Epithelial cell of esophagus (primary cell): ENCODE measurements around the gene TYW1B.
"Not testable (repeated sequence)": the region's sequence is repeated elsewhere in the genome, so short reads cannot be mapped to it uniquely, and the experiment has no call there.

Experiments
- DNase-seq: peaks from one replicate; pipeline ENCODE4 v3.0.0; 2010; ENCODE audit warnings: low read depth
- H3K4me3 ChIP-seq: 2 replicates; pipeline ENCODE4 v1.5.1; 2011; ENCODE audit warnings: mild to moderate bottlenecking, low read length, control low read depth
- TF ChIP-seq, protein P1 (sequence below): IDR thresholded peaks from 2 replicates; pipeline ENCODE4 v1.5.1; 2011; ENCODE audit warnings: low read depth, mild to moderate bottlenecking, low read length, control low read depth, inconsistent platforms; ENCODE audit not compliant: insufficient read depth; ENCODE audit errors: missing control alignments

The TYW1B gene

GRCh38 chr7:72580142-72580770 is 247.7 kb downstream of the TYW1B start:
- not testable (repeated sequence) for DNase-seq, H3K4me3 ChIP-seq

- H3K4me3 ChIP-seq: no peak overlapping the region
- DNase-seq: no peak
- TF ChIP-seq, protein P1, sequence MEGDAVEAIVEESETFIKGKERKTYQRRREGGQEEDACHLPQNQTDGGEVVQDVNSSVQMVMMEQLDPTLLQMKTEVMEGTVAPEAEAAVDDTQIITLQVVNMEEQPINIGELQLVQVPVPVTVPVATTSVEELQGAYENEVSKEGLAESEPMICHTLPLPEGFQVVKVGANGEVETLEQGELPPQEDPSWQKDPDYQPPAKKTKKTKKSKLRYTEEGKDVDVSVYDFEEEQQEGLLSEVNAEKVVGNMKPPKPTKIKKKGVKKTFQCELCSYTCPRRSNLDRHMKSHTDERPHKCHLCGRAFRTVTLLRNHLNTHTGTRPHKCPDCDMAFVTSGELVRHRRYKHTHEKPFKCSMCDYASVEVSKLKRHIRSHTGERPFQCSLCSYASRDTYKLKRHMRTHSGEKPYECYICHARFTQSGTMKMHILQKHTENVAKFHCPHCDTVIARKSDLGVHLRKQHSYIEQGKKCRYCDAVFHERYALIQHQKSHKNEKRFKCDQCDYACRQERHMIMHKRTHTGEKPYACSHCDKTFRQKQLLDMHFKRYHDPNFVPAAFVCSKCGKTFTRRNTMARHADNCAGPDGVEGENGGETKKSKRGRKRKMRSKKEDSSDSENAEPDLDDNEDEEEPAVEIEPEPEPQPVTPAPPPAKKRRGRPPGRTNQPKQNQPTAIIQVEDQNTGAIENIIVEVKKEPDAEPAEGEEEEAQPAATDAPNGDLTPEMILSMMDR: no peak
Observed at GRCh38 chr7:72577107-72577506, 250.9 kb downstream of the TYW1B start.

GRCh38 chr7:72561988-72562387 is 266.0 kb downstream of the TYW1B start:
- not testable (repeated sequence) for DNase-seq, H3K4me3 ChIP-seq

- DNase-seq, H3K4me3 ChIP-seq: not testable (repeated sequence)
Observed at GRCh38 chr7:72559546-72559945, 268.5 kb downstream of the TYW1B start.

- not testable (repeated sequence) for DNase-seq, H3K4me3 ChIP-seq
Observed at GRCh38 chr7:72556733-72557132, 271.3 kb downstream of the TYW1B start.

- not testable (repeated sequence) for H3K4me3 ChIP-seq, DNase-seq
Observed at GRCh38 chr7:72555238-72555637, 272.8 kb downstream of the TYW1B start.

DNA sequence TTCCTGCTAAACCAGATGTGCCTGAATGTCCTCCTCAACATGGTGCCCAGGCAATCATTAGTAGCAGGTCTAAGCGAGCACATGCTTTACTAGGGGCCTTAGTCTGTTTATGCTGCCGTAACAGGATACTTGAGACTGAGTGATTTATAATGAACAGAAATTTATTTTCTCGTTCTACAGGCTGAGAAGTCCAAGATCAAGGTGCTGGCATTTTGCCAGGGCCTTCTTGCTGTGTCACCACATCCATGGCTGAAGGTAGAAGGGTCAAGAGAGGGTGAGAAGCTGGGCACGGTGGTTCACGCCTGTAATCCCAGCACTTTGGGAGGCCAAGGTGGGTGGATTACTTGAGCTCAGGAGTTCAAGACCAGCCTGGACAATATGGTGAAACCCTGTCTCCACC is 273.6 kb downstream of the TYW1B start:
- not testable (repeated sequence) for H3K4me3 ChIP-seq, DNase-seq

GRCh38 chr7:72550454-72550853 is 277.5 kb downstream of the TYW1B start:
- not testable (repeated sequence) for DNase-seq, H3K4me3 ChIP-seq

DNA sequence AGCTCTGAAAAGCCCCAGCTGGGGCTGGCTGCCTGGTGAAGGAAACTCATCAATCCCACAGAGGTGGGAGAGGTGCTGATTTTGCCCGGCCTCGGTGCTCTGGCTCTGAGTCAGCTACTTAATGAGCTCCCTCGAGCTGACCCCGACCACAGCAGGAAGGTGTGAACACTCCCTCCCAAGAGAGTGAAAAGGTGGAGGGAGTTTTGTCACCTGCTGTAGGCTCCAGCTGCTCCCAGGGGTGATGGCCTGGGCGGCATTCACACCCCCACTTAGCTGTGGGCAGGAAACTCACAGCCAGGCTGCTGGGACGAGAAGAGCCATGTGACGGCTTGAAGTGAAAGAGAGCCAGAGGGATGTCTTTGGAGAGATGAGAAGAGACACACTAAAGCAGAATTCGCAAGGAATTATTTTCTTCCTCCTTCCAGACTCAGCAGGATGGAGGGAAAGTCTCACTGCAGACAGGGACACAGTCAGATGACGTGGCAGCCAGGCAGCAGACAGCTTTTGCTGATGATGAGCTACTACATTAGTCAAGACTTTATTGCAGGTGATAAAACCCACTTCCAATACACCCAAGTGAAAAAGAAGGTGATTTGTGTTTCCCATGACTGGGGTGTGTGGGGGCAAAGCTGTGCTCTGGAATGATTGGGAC is 281.3 kb downstream of the TYW1B start:
- not testable (repeated sequence) for DNase-seq, H3K4me3 ChIP-seq

DNA sequence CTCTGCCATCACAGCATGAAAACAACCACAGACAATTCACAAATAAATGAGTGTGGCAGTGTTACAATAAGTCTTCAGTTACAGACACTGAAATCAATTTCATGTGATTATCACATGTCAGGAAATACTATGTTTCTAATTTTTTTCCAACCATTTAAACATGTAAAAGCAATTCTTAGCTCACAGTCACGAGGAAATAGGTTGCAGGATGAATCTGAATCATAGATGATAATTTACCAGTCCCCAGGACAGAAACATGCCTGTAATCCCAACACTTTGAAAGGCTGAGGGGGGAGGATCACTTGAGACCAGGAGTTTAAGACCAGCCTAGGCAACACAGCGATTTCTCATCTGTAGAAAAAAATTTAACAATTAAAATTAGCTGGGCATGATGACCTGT is 283.5 kb downstream of the TYW1B start:
- not testable (repeated sequence) for DNase-seq, H3K4me3 ChIP-seq

- no peak for DNase-seq
- no peak overlapping the region for H3K4me3 ChIP-seq
- TF ChIP-seq, protein P1: no peak
Observed at GRCh38 chr7:72540923-72541322, 287.1 kb downstream of the TYW1B start.

DNA sequence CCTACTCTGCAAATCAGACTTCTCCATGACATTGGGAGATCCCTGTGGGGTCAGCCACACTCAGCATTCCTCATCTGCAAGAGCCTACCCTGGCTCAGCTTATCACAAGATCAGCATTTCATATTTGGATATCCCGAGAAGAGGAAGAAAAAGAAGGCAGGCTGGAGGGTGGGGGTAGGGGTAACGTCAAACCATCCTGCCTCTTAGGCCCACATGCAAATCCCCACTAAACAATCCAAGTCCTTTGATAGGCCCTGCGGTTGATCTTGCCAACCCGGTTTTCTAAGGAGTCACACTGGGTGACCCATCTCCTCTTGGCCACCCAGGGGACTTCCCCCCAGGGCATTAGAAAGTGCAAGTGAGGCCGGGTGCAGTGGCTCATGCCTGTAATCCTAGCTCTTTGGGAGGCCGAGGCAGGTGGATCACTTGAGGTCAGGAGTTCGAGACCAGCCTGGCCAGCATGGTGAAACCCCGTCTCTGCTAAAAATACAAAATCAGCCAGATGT is 287.8 kb downstream of the TYW1B start:
- DNase-seq: no peak
- TF ChIP-seq, protein P1: no peak
- no peak overlapping the region for H3K4me3 ChIP-seq
